ENCODE data around the gene COL10A1.
A peak's percentile ranks its signal among the peaks of the same experiment; 100 is the strongest.
"Not testable (repeated sequence)": the region's sequence is repeated elsewhere in the genome, so short reads cannot be mapped to it uniquely, and the experiment has no call there.

The COL10A1 gene

GRCh38 chr6:116099036-116099435, 26.9 kb downstream of the COL10A1 start:
- H3K9ac ChIP-seq (ENCODE audit: low read length) = no peak overlapping the region
- H3K27ac ChIP-seq (ENCODE audit: low read length) = no peak overlapping the region
- H3K9me3 ChIP-seq (replicated peaks; ENCODE audit: insufficient read depth, low read length) = no peaks in the 10 kb centered on the region
- no peak for DNase-seq
- peaks cover 21% of the 10 kb centered on the region for H3K79me2 ChIP-seq (ENCODE audit: low read length)
- no peak overlapping the region for H3K4me3 ChIP-seq (ENCODE audit: low read length)
- H3K36me3 ChIP-seq (replicated peaks; ENCODE audit: insufficient read depth, low read length) = no peaks in the 10 kb centered on the region
- no peaks in the 10 kb centered on the region for H3K9me2 ChIP-seq (replicated peaks; ENCODE audit: insufficient read depth, low read length)
- TF ChIP-seq EZH2phosphoT487 (IDR thresholded peaks at IDR 0.05; ENCODE audit: low read length) (no peak), CTCF (IDR thresholded peaks at IDR 0.05; ENCODE audit: low read length) (no peak), EZH2 (optimal IDR thresholded peaks at IDR 0.05; ENCODE audit: low read depth, low read length) (no peak)
- H4K20me1 ChIP-seq (ENCODE audit: insufficient read depth, low read length) = no peaks in the 10 kb centered on the region
- peaks cover 6% of the 10 kb centered on the region; the same call in 1 of the 2 replicates for H3K4me1 ChIP-seq (ENCODE audit: low read length)
- H3F3A ChIP-seq (ENCODE audit: insufficient read depth, low read length) = peaks cover 12% of the 10 kb centered on the region; the same call in 1 of the 2 replicates
- no peak overlapping the region for H2AFZ ChIP-seq (ENCODE audit: low read length)
- no peak overlapping the region for H3K4me2 ChIP-seq (ENCODE audit: low read depth, low read length)
- no peaks in the 10 kb centered on the region for H3K27me3 ChIP-seq (replicated peaks; ENCODE audit: insufficient read depth, low read length)

- no peak for DNase-seq
- Histone ChIP-seq H3K27me3 (replicated peaks; ENCODE audit: insufficient read depth, low read length) (no peaks in the 10 kb centered on the region), H3K27ac (ENCODE audit: low read length) (no peak overlapping the region), H3K9me2 (replicated peaks; ENCODE audit: insufficient read depth, low read length) (no peaks in the 10 kb centered on the region), H2AFZ (ENCODE audit: low read length) (no peak overlapping the region), H4K20me1 (ENCODE audit: insufficient read depth, low read length) (no peaks in the 10 kb centered on the region), H3K79me2 (ENCODE audit: low read length) (peaks cover 8% of the 10 kb centered on the region), H3K9ac (ENCODE audit: low read length) (no peak overlapping the region), H3K4me3 (ENCODE audit: low read length) (no peak overlapping the region), H3K4me1 (ENCODE audit: low read length) (peaks cover 6% of the 10 kb centered on the region; the same call in 1 of the 2 replicates), H3F3A (ENCODE audit: insufficient read depth, low read length) (peaks cover 12% of the 10 kb centered on the region; the same call in 1 of the 2 replicates), H3K36me3 (replicated peaks; ENCODE audit: insufficient read depth, low read length) (no peaks in the 10 kb centered on the region), H3K4me2 (ENCODE audit: low read depth, low read length) (no peak overlapping the region), H3K9me3 (replicated peaks; ENCODE audit: insufficient read depth, low read length) (no peaks in the 10 kb centered on the region)
- TF ChIP-seq EZH2phosphoT487 (IDR thresholded peaks at IDR 0.05; ENCODE audit: low read length) (no peak), CTCF (IDR thresholded peaks at IDR 0.05; ENCODE audit: low read length) (peak; percentile 24; the same call in 1 of the 2 replicates), EZH2 (optimal IDR thresholded peaks at IDR 0.05; ENCODE audit: low read depth, low read length) (no peak)
Observed at GRCh38 chr6:116096979-116097816, 28.7 kb downstream of the COL10A1 start.

GRCh38 chr6:116096048-116096759, 29.7 kb downstream of the COL10A1 start:
- H3K9me2 ChIP-seq (replicated peaks; ENCODE audit: insufficient read depth, low read length); DNase-seq; H3K36me3 ChIP-seq (replicated peaks; ENCODE audit: insufficient read depth, low read length); H2AFZ ChIP-seq (ENCODE audit: low read length); H3K4me1 ChIP-seq (ENCODE audit: low read length); H3K27ac ChIP-seq (ENCODE audit: low read length); H3K9me3 ChIP-seq (replicated peaks; ENCODE audit: insufficient read depth, low read length); H3K4me2 ChIP-seq (ENCODE audit: low read depth, low read length); H3K79me2 ChIP-seq (ENCODE audit: low read length); H3K9ac ChIP-seq (ENCODE audit: low read length); H3K4me3 ChIP-seq (ENCODE audit: low read length); H3K27me3 ChIP-seq (replicated peaks; ENCODE audit: insufficient read depth, low read length); H4K20me1 ChIP-seq (ENCODE audit: insufficient read depth, low read length): not testable (repeated sequence)
- H3F3A ChIP-seq (ENCODE audit: insufficient read depth, low read length) = peaks cover 10% of the 10 kb centered on the region; the same call in 1 of the 2 replicates
